H9 (cell line): ENCODE results near the gene CFAP157. TPM values are rescaled to one million over a fixed set of nuclear protein-coding genes. Genes with fewer than 3 reads are reported as not detected.

ENCODE experiments used
- DNase-seq: peaks from one replicate; pipeline ENCODE4 v3.0.0-alpha.2; 2017
- H2AFZ ChIP-seq: one replicate; pipeline ENCODE4 v1.6.1; 2013; ENCODE audit warnings: mild to moderate bottlenecking, low read length, control low read depth, moderate library complexity
- H2AK5ac ChIP-seq: 2 replicates; pipeline ENCODE4 v1.6.1; 2013; ENCODE audit warnings: low read length, control low read depth, mixed read lengths; ENCODE audit not compliant: insufficient read length
- H2BK120ac ChIP-seq: one replicate; pipeline ENCODE4 v1.6.1; 2013; ENCODE audit warnings: low read depth, mild to moderate bottlenecking, low read length, control low read depth, inconsistent platforms; ENCODE audit not compliant: poor library complexity, severe bottlenecking
- H2BK12ac ChIP-seq: 2 replicates; pipeline ENCODE4 v1.6.1; 2013; ENCODE audit warnings: low read length, control low read depth, mixed read lengths, low read depth; ENCODE audit not compliant: insufficient read length
- H2BK15ac ChIP-seq: 2 replicates; pipeline ENCODE4 v1.6.1; 2013; ENCODE audit warnings: low read depth, low read length, control low read depth
- H2BK20ac ChIP-seq: one replicate; pipeline ENCODE4 v1.6.1; 2013; ENCODE audit warnings: low read depth, mild to moderate bottlenecking, low read length, control low read depth, inconsistent platforms; ENCODE audit not compliant: poor library complexity, severe bottlenecking
- H2BK5ac ChIP-seq: 2 replicates; pipeline ENCODE4 v1.6.1; 2013; ENCODE audit warnings: low read length, control low read depth, mixed read lengths; ENCODE audit not compliant: insufficient read length
- H3K14ac ChIP-seq: 2 replicates; pipeline ENCODE4 v1.6.1; 2013; ENCODE audit warnings: low read length, control low read depth; ENCODE audit not compliant: insufficient read depth
- H3K18ac ChIP-seq: 2 replicates; pipeline ENCODE4 v1.6.1; 2013; ENCODE audit warnings: low read depth, mild to moderate bottlenecking, mixed read lengths, low read length, control low read depth; ENCODE audit not compliant: insufficient read length
- H3K23ac ChIP-seq: 2 replicates; pipeline ENCODE4 v1.6.1; 2013; ENCODE audit warnings: low read length, control low read depth, mixed read lengths, low read depth; ENCODE audit not compliant: insufficient read length
- H3K23me2 ChIP-seq: 2 replicates; pipeline ENCODE4 v1.6.1; 2013; ENCODE audit warnings: low read depth, mild to moderate bottlenecking, mixed read lengths, low read length, control low read depth; ENCODE audit not compliant: insufficient read length, poor library complexity, severe bottlenecking
- H3K27ac ChIP-seq: 2 replicates; pipeline ENCODE4 v1.5.1; 2013; ENCODE audit warnings: low read length, control low read depth, mixed read lengths, low read depth; ENCODE audit not compliant: insufficient read length
- H3K27me3 ChIP-seq: 2 replicates; pipeline ENCODE4 v1.6.1; 2013; ENCODE audit warnings: low read length, control low read depth, inconsistent platforms; ENCODE audit not compliant: insufficient read depth
- H3K4ac ChIP-seq: 2 replicates; pipeline ENCODE4 v1.6.1; 2013; ENCODE audit warnings: low read depth, mild to moderate bottlenecking, control low read depth, inconsistent platforms, low read length, moderate library complexity
- H3K4me1 ChIP-seq: 2 replicates; pipeline ENCODE4 v1.6.1; 2013; ENCODE audit warnings: low read length, control low read depth, inconsistent platforms; ENCODE audit not compliant: insufficient read depth
- H3K4me2 ChIP-seq: 2 replicates; pipeline ENCODE4 v1.6.1; 2013; ENCODE audit warnings: low read length, control low read depth, mixed read lengths; ENCODE audit not compliant: insufficient read length, insufficient read depth
- H3K56ac ChIP-seq: 2 replicates; pipeline ENCODE4 v1.6.1; 2013; ENCODE audit warnings: low read depth, mild to moderate bottlenecking, mixed read lengths, low read length, control low read depth; ENCODE audit not compliant: insufficient read length
- H3K79me1 ChIP-seq: 2 replicates; pipeline ENCODE4 v1.6.1; 2013; ENCODE audit warnings: low read depth, mild to moderate bottlenecking, moderate library complexity, low read length, control low read depth, inconsistent platforms; ENCODE audit not compliant: insufficient read depth, poor library complexity, severe bottlenecking
- H3K79me2 ChIP-seq: 2 replicates; pipeline ENCODE4 v1.6.1; 2013; ENCODE audit warnings: low read length, control low read depth, inconsistent platforms; ENCODE audit not compliant: insufficient read depth
- H3K9ac ChIP-seq: 2 replicates; pipeline ENCODE4 v1.6.1; 2013; ENCODE audit warnings: low read length, control low read depth, mixed read lengths; ENCODE audit not compliant: insufficient read length; ENCODE audit errors: extremely low read depth
- H3K9me3 ChIP-seq: one replicate; pipeline ENCODE4 v1.6.1; 2013; ENCODE audit warnings: low read depth, low read length, inconsistent platforms; ENCODE audit not compliant: control insufficient read depth
- H3T11ph ChIP-seq: one replicate; pipeline ENCODE4 v1.6.1; 2013; ENCODE audit warnings: mild to moderate bottlenecking, low read length, control low read depth, inconsistent platforms
- H4K20me1 ChIP-seq: one replicate; pipeline ENCODE4 v1.6.1; 2013; ENCODE audit not compliant: control insufficient read depth, insufficient read length, insufficient read depth
- H4K5ac ChIP-seq: 2 replicates; pipeline ENCODE4 v1.6.1; 2013; ENCODE audit warnings: low read depth, mild to moderate bottlenecking, mixed read lengths, low read length, control low read depth; ENCODE audit not compliant: insufficient read length
- H4K8ac ChIP-seq: replicated peaks from 2 replicates; pipeline ENCODE4 v1.6.1; 2013; ENCODE audit warnings: low read length, control low read depth, mixed read lengths, low read depth; ENCODE audit not compliant: insufficient read length
- H4K91ac ChIP-seq: 2 replicates; pipeline ENCODE4 v1.6.1; 2013; ENCODE audit warnings: low read depth, mild to moderate bottlenecking, moderate library complexity, mixed read lengths, low read length, control low read depth; ENCODE audit not compliant: insufficient read length
- H3K27ac Mint-ChIP-seq, 3 experiments: 2 replicates in 2 of 3; 3 replicates in 1 of 3; pipeline ENCODE4 v1.8.0; 2020 to 2021; ENCODE audit warnings: mixed read lengths in 3 of 3, mild to moderate bottlenecking in 1 of 3, moderate library complexity in 1 of 3
- H3K27me3 Mint-ChIP-seq: 2 replicates; pipeline ENCODE4 v1.8.0; 2021; ENCODE audit warnings: low read depth, mild to moderate bottlenecking, moderate library complexity, mixed read lengths
- H3K36me3 Mint-ChIP-seq, 3 experiments: 2 replicates in 2 of 3; 3 replicates in 1 of 3; pipeline ENCODE4 v1.8.0; 2020 to 2021; ENCODE audit warnings: low read depth in 3 of 3, mixed read lengths in 3 of 3; ENCODE audit not compliant: insufficient read depth in 1 of 3
- H3K4me1 Mint-ChIP-seq, 2 experiments: 2 replicates each; pipeline ENCODE4 v1.8.0; 2020; ENCODE audit warnings: mixed read lengths in 2 of 2
- H3K4me3 Mint-ChIP-seq, 2 experiments: 2 replicates in 1 of 2; 3 replicates in 1 of 2; pipeline ENCODE4 v1.8.0; 2020 to 2021; ENCODE audit warnings: mild to moderate bottlenecking in 2 of 2, mixed read lengths in 2 of 2, moderate library complexity in 1 of 2
- H3K9me3 Mint-ChIP-seq, 2 experiments: 2 replicates in 1 of 2; 3 replicates in 1 of 2; pipeline ENCODE4 v1.8.0; 2020; ENCODE audit warnings: mild to moderate bottlenecking in 2 of 2, mixed read lengths in 2 of 2, moderate library complexity in 1 of 2
- CTCF ChIP-seq: fragments of 200-600 bp; sonication (generic); conservative IDR thresholded peaks from 3 replicates; pipeline ENCODE4 v1.8.0; 2021; ENCODE audit warnings: antibody characterized with exemption, mild to moderate bottlenecking
- WGBS: extraction: QIAGEN DNeasy Blood & Tissue Kit; methylation state at CpG from one replicate; pipeline ENCODE4 v1.1.7; 2013; ENCODE audit warnings: missing lambda C conversion rate, low lambda C conversion rate, mixed read lengths; ENCODE audit not compliant: insufficient read length; ENCODE audit errors: extremely low coverage; 5-methylcytosine and 5-hydroxymethylcytosine counted together
- total RNA-seq: library from RNA; stranded (reverse); gene quantifications from 2 replicates; pipeline ENCODE4 v1.2.1, GENCODE V29; 2021

CFAP157 gene
- total RNA-seq, 1 experiment from 2014 or later, result 0.22 TPM

DNA sequence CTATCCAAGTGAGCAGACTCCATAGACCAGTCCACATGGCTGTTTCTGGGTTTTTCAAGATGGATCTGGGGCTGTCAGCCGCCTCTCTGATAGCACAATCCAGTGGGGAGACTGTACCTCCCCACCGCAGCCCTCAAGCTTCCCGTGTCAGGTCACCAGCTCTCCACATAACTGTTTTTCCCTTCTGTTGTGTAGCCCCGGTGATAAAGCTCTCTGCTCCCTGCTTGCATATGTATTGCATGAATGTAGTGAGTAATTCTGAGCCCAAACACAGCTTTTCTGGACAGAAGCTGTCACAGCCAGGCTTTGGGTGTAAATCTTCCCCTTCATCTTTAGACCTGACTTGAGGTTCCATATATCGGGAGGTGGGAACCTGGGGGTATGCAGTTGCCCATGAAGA is 23.1 kb upstream of the CFAP157 start:
- Histone ChIP-seq H4K20me1 (no peaks in the 10 kb centered on the region), H3K27ac (no peak overlapping the region), H3K79me1 (no peaks in the 10 kb centered on the region), H2BK20ac (no peak overlapping the region), H2AK5ac (no peak overlapping the region), H4K5ac (no peak overlapping the region), H3K79me2 (no peaks in the 10 kb centered on the region), H3K4me1 (no peaks in the 10 kb centered on the region), H3K23ac (no peak overlapping the region), H2BK120ac (no peak overlapping the region), H4K8ac (no peak overlapping the region), H3K9me3 (no peaks in the 10 kb centered on the region), H3K4me2 (no peak overlapping the region), H2BK15ac (no peak overlapping the region), H3K56ac (no peak overlapping the region), H3K14ac (no peak overlapping the region), H3T11ph (no peak overlapping the region), H3K4ac (no peak overlapping the region), H3K9ac (no peak overlapping the region), H2BK5ac (no peak overlapping the region), H3K27me3 (no peaks in the 10 kb centered on the region), H4K91ac (no peak overlapping the region), H3K18ac (no peak overlapping the region), H2AFZ (no peak overlapping the region), H2BK12ac (no peak overlapping the region), H3K23me2 (no peaks in the 10 kb centered on the region)
- Mint-ChIP-seq H3K4me3 (no peak overlapping the region), H3K4me1 (no peaks in the 10 kb centered on the region), H3K27me3 (no peaks in the 10 kb centered on the region), H3K27ac (no peak overlapping the region; a peak in 1 of 7 replicates), H3K9me3 (no peaks in the 10 kb centered on the region), H3K36me3 (peaks cover 22 to 43% (median 33%) of the 10 kb centered on the region in 3 experiments; a peak in 6 of 7 replicates)
- no peak for DNase-seq
- TF ChIP-seq CTCF, result no peak
- no CpG with 5 or more reads among the region's 5 CpGs for WGBS
